HCT116 (cell line): ENCODE measurements around the gene PAK1. TPM values are rescaled to one million over a fixed set of nuclear protein-coding genes. Genes with fewer than 3 reads are reported as not detected.

ENCODE experiments used
- ATAC-seq: fragments of 200-7000 bp; cut with Tn5 transposase; 2 replicates; pipeline ENCODE4 v1.9.1; 2020; ENCODE audit warnings: mild to moderate bottlenecking, moderate library complexity
- Bru-seq: library from RNA; stranded (reverse); fragments of 400-500 nt; gene quantifications from one replicate; lab custom pipeline; 2021; lab: Mats Ljungman, UMichigan
- BruChase-seq, 2 experiments: library from RNA; stranded (reverse); fragments of 400-500 nt; gene quantifications; one replicate each; lab custom pipeline; 2021; lab: Mats Ljungman, UMichigan
- BruUV-seq: library from RNA; stranded (reverse); fragments of 400-500 nt; replicated peaks from 2 replicates; lab custom pipeline; 2021; lab: Mats Ljungman, UMichigan
- CTCF ChIA-PET: fragments of 300-600 bp; sonication (Branson Sonifier 250); formaldehyde crosslinking; loops from one replicate; lab custom pipeline; 2021; ENCODE audit warnings: antibody characterized with exemption; lab: Charles Lee
- POLR2A ChIA-PET: fragments of 300-600, 350-600 bp; sonication (Branson Sonifier 250); formaldehyde crosslinking; loops from one replicate; lab custom pipeline; 2021; ENCODE audit warnings: antibody characterized with exemption; lab: Charles Lee
- RAD21 ChIA-PET, 2 experiments: fragments of 300-600 bp; sonication (Branson Sonifier 250); formaldehyde crosslinking; loops; one replicate each; lab custom pipeline; 2023; ENCODE audit warnings: low total read pairs in 2 of 2; ENCODE audit not compliant: uncharacterized antibody in 2 of 2, unreplicated experiment in 2 of 2, low non-redundant PET in 1 of 2; lab: Charles Lee
- DNase-seq: peaks from one replicate; pipeline ENCODE4 v3.0.0-alpha.2; 2010; ENCODE audit warnings: low read depth, low spot score
- H2AFZ ChIP-seq: fragments of 200-600 bp; shearing (Covaris generic), sonication (generic); 2 replicates; pipeline ENCODE4 v1.6.1; 2017; ENCODE audit warnings: low read depth, mixed run types, mixed read lengths, antibody characterized with exemption, low read length; ENCODE audit not compliant: poor library complexity, severe bottlenecking
- H3K27ac ChIP-seq: 2 replicates; pipeline ENCODE4 v1.5.1; 2012; ENCODE audit warnings: low read depth, low read length
- H3K27me3 ChIP-seq: fragments of 200-600 bp; sonication (generic); 2 replicates; pipeline ENCODE4 v1.6.1; 2016; ENCODE audit warnings: mixed run types, low read length, mixed read lengths; ENCODE audit not compliant: insufficient read depth
- H3K36me3 ChIP-seq, 2 experiments: fragments of 200-500 bp in 1 of 2; fragments of 200-600 bp in 1 of 2; sonication (Bioruptor generic) in 1 of 2; sonication (generic) in 1 of 2; 2 replicates each; pipeline versions ENCODE4 v1.5.1 to v1.6.1; 2014 to 2016; ENCODE audit warnings: low read length in 2 of 2, inconsistent platforms in 1 of 2, mixed read lengths in 1 of 2, mixed run types in 1 of 2; ENCODE audit not compliant: insufficient read depth in 2 of 2, control insufficient read depth in 1 of 2
- H3K4me1 ChIP-seq, 2 experiments: fragments of 200-600 bp in 1 of 2; sonication (generic) in 1 of 2; 2 replicates each; pipeline versions ENCODE4 v1.5.1 to v1.6.1; 2012 to 2017; ENCODE audit warnings: low read length in 2 of 2, inconsistent platforms in 1 of 2, mild to moderate bottlenecking in 1 of 2, mixed read lengths in 1 of 2, mixed run types in 1 of 2, moderate library complexity in 1 of 2; ENCODE audit not compliant: insufficient read depth in 2 of 2, control insufficient read depth in 1 of 2
- H3K4me2 ChIP-seq: fragments of 200-600 bp; sonication (generic); 2 replicates; pipeline ENCODE4 v1.6.1; 2017; ENCODE audit warnings: mixed run types, low read length, mixed read lengths
- H3K4me3 ChIP-seq, 2 experiments: fragments of 200-600 bp in 1 of 2; sonication (generic) in 1 of 2; replicated peaks in 1 of 2; 2 replicates each; pipeline ENCODE4 v1.5.1; 2011 to 2016; ENCODE audit warnings: low read length in 2 of 2, control low read depth in 1 of 2, low read depth in 1 of 2, mild to moderate bottlenecking in 1 of 2, mixed read lengths in 1 of 2, mixed run types in 1 of 2
- H3K79me2 ChIP-seq: fragments of 200-600 bp; sonication (generic); 2 replicates; pipeline ENCODE4 v1.6.1; 2017; ENCODE audit warnings: mild to moderate bottlenecking, mixed run types, low read length, moderate library complexity, mixed read lengths; ENCODE audit not compliant: insufficient read depth
- H3K9ac ChIP-seq: fragments of 200-600 bp; sonication (generic); 2 replicates; pipeline ENCODE4 v1.6.1; 2016; ENCODE audit warnings: low read length, mixed read lengths
- H3K9me2 ChIP-seq: fragments of 200-600 bp; sonication (generic), shearing (Covaris generic); 2 replicates; pipeline ENCODE4 v1.6.1; 2017; ENCODE audit warnings: mixed run types, mild to moderate bottlenecking, moderate library complexity; ENCODE audit not compliant: insufficient read depth
- H3K9me3 ChIP-seq, 2 experiments: fragments of 200-500 bp in 1 of 2; fragments of 200-600 bp in 1 of 2; sonication (Bioruptor generic) in 1 of 2; sonication (generic) in 1 of 2; 2 replicates each; pipeline ENCODE4 v1.6.1; 2014 to 2017; ENCODE audit warnings: low read length in 2 of 2, mixed read lengths in 2 of 2, inconsistent platforms in 1 of 2, low read depth in 1 of 2, mild to moderate bottlenecking in 1 of 2, mixed run types in 1 of 2, moderate library complexity in 1 of 2; ENCODE audit not compliant: control insufficient read depth in 1 of 2, insufficient read depth in 1 of 2
- H4K20me1 ChIP-seq: fragments of 200-600 bp; sonication (generic), shearing (Covaris generic); 2 replicates; pipeline ENCODE4 v1.6.1; 2017; ENCODE audit warnings: mixed run types, mild to moderate bottlenecking, moderate library complexity; ENCODE audit not compliant: insufficient read depth
- EGR1 ChIP-seq: IDR thresholded peaks from 2 replicates; pipeline ENCODE4 v1.6.1; 2012; ENCODE audit warnings: low read depth
- ELF1 ChIP-seq: IDR thresholded peaks from 2 replicates; pipeline ENCODE4 v1.6.1; 2012; ENCODE audit warnings: low read depth, borderline replicate concordance
- EZH2 ChIP-seq: fragments of 200-600 bp; sonication (generic); IDR thresholded peaks from 2 replicates; pipeline ENCODE4 v1.6.1; 2017; ENCODE audit warnings: antibody characterized with exemption, mixed run types
- EZH2phosphoT487 ChIP-seq: fragments of 200-600 bp; IDR thresholded peaks from 2 replicates; pipeline ENCODE4 v1.6.1; 2018; ENCODE audit warnings: antibody characterized with exemption, borderline replicate concordance
- FOSL1 ChIP-seq: IDR thresholded peaks from 2 replicates; pipeline ENCODE4 v1.6.1; 2012; ENCODE audit warnings: low read depth
- JUND ChIP-seq: IDR thresholded peaks from 2 replicates; pipeline ENCODE4 v1.6.1; 2012
- POLR2A ChIP-seq: IDR thresholded peaks from 2 replicates; pipeline ENCODE4 v1.7.0; 2011; ENCODE audit warnings: borderline replicate concordance; ENCODE audit not compliant: insufficient read depth, insufficient read length; ENCODE audit errors: extremely low read depth
- POLR2AphosphoS5 ChIP-seq: IDR thresholded peaks from 2 replicates; pipeline ENCODE4 v1.6.1; 2011; ENCODE audit warnings: mild to moderate bottlenecking, low read depth, low read length, moderate library complexity
- RAD21 ChIP-seq: IDR thresholded peaks from 2 replicates; pipeline ENCODE4 v1.6.1; 2012; ENCODE audit warnings: low read depth, mild to moderate bottlenecking
- SIN3A ChIP-seq: IDR thresholded peaks from 2 replicates; pipeline ENCODE4 v1.6.1; 2012; ENCODE audit warnings: low read depth
- SP1 ChIP-seq: IDR thresholded peaks from 2 replicates; pipeline ENCODE4 v1.6.1; 2012; ENCODE audit warnings: low read depth
- SRF ChIP-seq: IDR thresholded peaks from 2 replicates; pipeline ENCODE4 v1.6.1; 2012; ENCODE audit warnings: low read depth
- TCF7L2 ChIP-seq: IDR thresholded peaks from 2 replicates; pipeline ENCODE4 v1.7.0; 2011; ENCODE audit warnings: borderline replicate concordance, inconsistent platforms; ENCODE audit not compliant: insufficient read depth, insufficient read length; ENCODE audit errors: extremely low read depth
- YY1 ChIP-seq: IDR thresholded peaks from 2 replicates; pipeline ENCODE4 v1.6.1; 2011; ENCODE audit warnings: low read length, low read depth, moderate library complexity, mild to moderate bottlenecking; ENCODE audit not compliant: insufficient replicate concordance; ENCODE audit errors: extremely low read depth
- ZNF274 ChIP-seq: fragments of 200-500 bp; sonication (Bioruptor generic); IDR thresholded peaks from 2 replicates; pipeline ENCODE4 v1.6.1; 2014; ENCODE audit warnings: mild to moderate bottlenecking, low read depth, low read length, inconsistent platforms
- intact Hi-C: fragments of 100-400 bp; cut with micrococcal nuclease; formaldehyde crosslinking; loops from 2 replicates; pipeline ENCODE4 v1.10.0; 2022
- long read RNA-seq: library from polyadenylated mRNA; unstranded; transcript quantifications from one replicate; pipeline ENCODE4 v2.0.0, GENCODE V29; 2021; ENCODE audit not compliant: unreplicated experiment
- polyA plus RNA-seq: library from polyadenylated mRNA; unstranded; fragments of >200 nt; gene quantifications from 2 replicates; pipeline ENCODE4 v1.2.1, GENCODE V29; 2012; ENCODE audit warnings: missing spikeins
- total RNA-seq: library from RNA; stranded (reverse); gene quantifications from one replicate; pipeline ENCODE4 v1.2.1, GENCODE V29; 2021; ENCODE audit not compliant: unreplicated experiment
- TF ChIP-seq, protein P1 (sequence below): IDR thresholded peaks from 2 replicates; pipeline ENCODE4 v1.6.1; 2012
- TF ChIP-seq, protein P2 (sequence below): IDR thresholded peaks from 2 replicates; pipeline ENCODE4 v1.6.1; 2012
- TF ChIP-seq, protein P3 (sequence below): IDR thresholded peaks from 2 replicates; pipeline ENCODE4 v1.6.1; 2012; ENCODE audit warnings: low read depth

The PAK1 gene
- total RNA-seq = 56.1 TPM
- 41.8 and 48.7 TPM in 2 replicates for polyA plus RNA-seq
- Bru-seq, nascent RNA = percentile 76 among the genes with signal in this experiment
- BruChase-seq, experiment 1, labeled RNA remaining after a 6-hour chase = percentile 82 among the genes with signal in this experiment
- BruChase-seq, experiment 2, labeled RNA remaining after a 2-hour chase = percentile 79 among the genes with signal in this experiment
- long read RNA-seq, transcript PAK1-202 (15 exons, 3,737 nt) = major isoform, 28 of 114 reads
- long read RNA-seq, partial matches to known transcripts = 15 of 114 reads
- long read RNA-seq, other reads (novel, unspliced or antisense) = 71 of 114 reads

DNA sequence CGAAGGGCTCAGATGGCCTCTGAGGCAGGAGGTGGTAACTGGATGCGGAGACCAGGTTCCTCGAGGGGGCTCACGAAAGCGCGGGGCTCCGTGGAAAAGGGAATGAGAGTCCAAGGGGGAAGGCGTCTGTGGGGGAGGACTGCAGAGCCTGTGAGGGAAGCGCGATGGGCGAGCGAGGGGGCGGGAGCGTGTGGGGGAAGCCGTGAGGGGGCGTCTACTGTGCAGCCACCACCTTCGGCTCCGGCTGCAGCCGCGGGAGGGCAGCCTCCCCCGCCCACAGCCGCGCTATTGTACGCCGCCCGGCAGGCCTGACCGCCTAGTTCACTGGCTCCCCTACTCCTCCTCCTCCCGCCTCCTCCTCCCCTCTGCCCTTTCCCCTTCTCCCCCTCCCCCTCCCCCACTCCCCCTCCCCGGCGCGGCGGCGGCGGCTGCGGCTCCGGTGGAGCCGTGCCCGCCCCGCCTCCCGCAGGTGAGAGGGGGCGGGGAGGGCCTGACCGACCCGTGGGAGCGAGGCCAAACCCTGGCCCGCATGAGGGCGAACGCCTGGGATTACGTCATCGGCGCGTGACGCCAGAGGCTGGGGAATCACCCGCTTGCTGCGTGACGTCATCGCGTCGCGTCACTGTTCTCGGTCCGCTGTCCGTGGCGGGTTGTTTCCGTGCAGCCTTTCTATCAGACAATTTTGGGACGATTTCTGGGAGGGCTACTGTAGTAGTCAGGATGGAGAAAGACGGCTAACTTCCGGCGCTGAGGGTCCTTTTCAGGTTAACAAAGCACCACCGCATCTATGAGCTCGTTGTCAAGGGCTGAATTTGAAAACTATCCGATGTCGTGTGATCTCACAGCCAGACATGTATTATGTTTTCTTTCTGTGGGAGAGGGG is at the start of gene PAK1:
Gene PAK1, minus strand, starts transcription at position 294 of the 883 bp plus-strand sequence. CDS start 81,574 bp downstream, outside the sequence.
- Histone ChIP-seq H3K79me2 (peaks cover 9% of the 10 kb centered on the region; the same call in 1 of the 2 replicates), H3K9ac (peak within 1 kb of the TSS; percentile 75), H3K27ac (peak within 1 kb of the TSS; percentile 52; the same call in 1 of the 2 replicates), H3K27me3 (no peaks in the 10 kb centered on the region), H3K36me3 (no peaks in the 10 kb centered on the region), H3K4me1 (peaks cover 18 to 29% of the 10 kb centered on the region in 2 experiments), H3K9me2 (no peaks in the 10 kb centered on the region), H3K4me2 (peak within 1 kb of the TSS; percentile 86), H3K4me3 (peak within 1 kb of the TSS; percentile 53 to 67), H2AFZ (peak within 1 kb of the TSS; percentile 87), H4K20me1 (no peaks in the 10 kb centered on the region), H3K9me3 (no peaks in the 10 kb centered on the region)
- DNase-seq (peak; percentile 86), ATAC-seq (peak; percentile 82)
- POLR2A ChIA-PET = interaction anchor here (1.2 kb wide), 1 partner anchor 67 kb away, joined by 3 read pairs; no protein-coding TSS in a partner anchor
- intact Hi-C loops = loop anchor here (2.0 kb wide), 1 partner anchor 281 kb away; no protein-coding TSS in a partner anchor
- CTCF ChIA-PET = interaction anchor here (0.6 kb wide), 1 partner anchor 383 kb away, joined by 3 read pairs; no protein-coding TSS in a partner anchor
- BruUV-seq = no TSS peak
- RAD21 ChIA-PET = interaction anchor here (0.7 kb wide), 2 partner anchors 47 to 62 kb away, joined by 4 to 5 read pairs; no protein-coding TSS in a partner anchor
- TF ChIP-seq SRF (no peak), SP1 (peak; percentile 37; the same call in 1 of the 2 replicates), EZH2phosphoT487 (no peak), YY1 (no peak), POLR2A (no peak), FOSL1 (no peak; the same call in 1 of the 2 replicates), POLR2AphosphoS5 (peak; percentile 37), ELF1 (no peak), SIN3A (no peak), RAD21 (no peak), JUND (peak; percentile 57; the same call in 1 of the 2 replicates), ZNF274 (no peak), TCF7L2 (peak; percentile 31), EZH2 (no peak), EGR1 (peak; percentile 91)
- TF ChIP-seq, protein P1, sequence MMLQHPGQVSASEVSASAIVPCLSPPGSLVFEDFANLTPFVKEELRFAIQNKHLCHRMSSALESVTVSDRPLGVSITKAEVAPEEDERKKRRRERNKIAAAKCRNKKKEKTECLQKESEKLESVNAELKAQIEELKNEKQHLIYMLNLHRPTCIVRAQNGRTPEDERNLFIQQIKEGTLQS = no peak; the same call in 1 of the 2 replicates
- TF ChIP-seq, protein P2, sequence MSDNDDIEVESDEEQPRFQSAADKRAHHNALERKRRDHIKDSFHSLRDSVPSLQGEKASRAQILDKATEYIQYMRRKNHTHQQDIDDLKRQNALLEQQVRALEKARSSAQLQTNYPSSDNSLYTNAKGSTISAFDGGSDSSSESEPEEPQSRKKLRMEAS = peak; percentile 66
- TF ChIP-seq, protein P3, sequence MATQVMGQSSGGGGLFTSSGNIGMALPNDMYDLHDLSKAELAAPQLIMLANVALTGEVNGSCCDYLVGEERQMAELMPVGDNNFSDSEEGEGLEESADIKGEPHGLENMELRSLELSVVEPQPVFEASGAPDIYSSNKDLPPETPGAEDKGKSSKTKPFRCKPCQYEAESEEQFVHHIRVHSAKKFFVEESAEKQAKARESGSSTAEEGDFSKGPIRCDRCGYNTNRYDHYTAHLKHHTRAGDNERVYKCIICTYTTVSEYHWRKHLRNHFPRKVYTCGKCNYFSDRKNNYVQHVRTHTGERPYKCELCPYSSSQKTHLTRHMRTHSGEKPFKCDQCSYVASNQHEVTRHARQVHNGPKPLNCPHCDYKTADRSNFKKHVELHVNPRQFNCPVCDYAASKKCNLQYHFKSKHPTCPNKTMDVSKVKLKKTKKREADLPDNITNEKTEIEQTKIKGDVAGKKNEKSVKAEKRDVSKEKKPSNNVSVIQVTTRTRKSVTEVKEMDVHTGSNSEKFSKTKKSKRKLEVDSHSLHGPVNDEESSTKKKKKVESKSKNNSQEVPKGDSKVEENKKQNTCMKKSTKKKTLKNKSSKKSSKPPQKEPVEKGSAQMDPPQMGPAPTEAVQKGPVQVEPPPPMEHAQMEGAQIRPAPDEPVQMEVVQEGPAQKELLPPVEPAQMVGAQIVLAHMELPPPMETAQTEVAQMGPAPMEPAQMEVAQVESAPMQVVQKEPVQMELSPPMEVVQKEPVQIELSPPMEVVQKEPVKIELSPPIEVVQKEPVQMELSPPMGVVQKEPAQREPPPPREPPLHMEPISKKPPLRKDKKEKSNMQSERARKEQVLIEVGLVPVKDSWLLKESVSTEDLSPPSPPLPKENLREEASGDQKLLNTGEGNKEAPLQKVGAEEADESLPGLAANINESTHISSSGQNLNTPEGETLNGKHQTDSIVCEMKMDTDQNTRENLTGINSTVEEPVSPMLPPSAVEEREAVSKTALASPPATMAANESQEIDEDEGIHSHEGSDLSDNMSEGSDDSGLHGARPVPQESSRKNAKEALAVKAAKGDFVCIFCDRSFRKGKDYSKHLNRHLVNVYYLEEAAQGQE = no peak
